Cerebellar nuclear complex (tissue), 1 donor: ENCODE results near the gene ZFAND3.
A peak's percentile ranks its signal among the peaks of the same experiment; 100 is the strongest.

Experiments used
- DNase-seq, 2 experiments: peaks; one replicate each; lab custom pipeline; 2025; lab: John Stamatoyannopoulos, UW

ZFAND3 gene

DNA sequence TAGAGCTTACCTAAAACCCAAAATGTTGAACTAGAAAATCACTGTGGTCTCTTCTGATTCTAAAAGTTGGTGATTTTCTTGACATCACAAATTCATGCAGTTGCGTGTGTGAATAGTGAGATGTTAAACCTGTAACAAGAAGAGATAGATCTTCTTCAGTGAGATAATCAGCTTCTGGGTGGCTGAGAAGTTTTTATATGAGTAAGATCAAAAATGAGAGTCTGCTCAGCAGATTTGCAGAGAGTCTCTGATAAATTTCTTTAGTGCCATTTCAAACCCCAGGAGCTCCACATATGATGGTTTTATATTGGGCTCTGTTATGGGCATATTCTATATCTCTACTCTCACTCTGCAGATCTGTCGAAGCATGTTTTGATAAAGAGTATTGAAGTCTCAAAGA lies 185.4 kb downstream of the ZFAND3 start:
- no peak for DNase-seq

DNA sequence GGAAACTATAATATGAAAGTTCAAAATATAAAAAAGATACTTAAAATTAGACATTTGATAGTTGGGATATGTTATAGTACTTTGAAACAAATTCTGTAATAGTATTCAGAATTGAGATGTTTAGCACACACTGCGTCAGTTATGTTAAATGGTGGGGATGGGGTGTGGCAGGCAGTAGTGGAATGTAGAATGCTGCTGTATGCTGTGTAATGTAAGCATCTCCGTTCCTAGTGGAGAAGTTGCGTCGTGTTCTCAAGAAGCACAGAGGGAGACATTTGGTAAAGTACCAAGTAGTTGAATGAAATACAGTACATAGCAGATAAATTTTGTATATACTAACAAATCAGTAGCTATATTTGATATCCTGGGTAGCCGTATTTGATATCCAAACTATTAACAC lies 192.4 kb downstream of the ZFAND3 start:
- no peak for DNase-seq

DNA sequence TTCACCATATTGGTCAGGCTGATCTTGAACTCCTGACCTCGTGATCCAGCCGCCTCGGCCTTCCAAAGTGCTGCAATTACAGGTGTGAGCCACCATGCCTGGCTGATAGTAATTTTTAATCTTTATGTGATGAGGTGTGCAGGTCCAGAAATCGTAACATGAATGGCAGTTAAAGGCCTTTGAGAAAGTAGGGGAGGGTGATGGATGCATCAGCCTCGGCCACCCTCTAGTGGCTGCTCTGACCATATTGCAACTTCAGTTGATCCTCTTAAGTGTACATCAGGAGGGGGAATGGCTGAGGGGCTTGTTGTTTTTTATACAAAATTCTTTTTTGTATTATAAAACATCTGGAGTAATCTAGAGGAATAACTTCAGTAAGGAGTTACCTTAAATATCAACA lies 193.0 kb downstream of the ZFAND3 start:
- peak in 1 of 2 experiments; percentile 13 for DNase-seq

DNA sequence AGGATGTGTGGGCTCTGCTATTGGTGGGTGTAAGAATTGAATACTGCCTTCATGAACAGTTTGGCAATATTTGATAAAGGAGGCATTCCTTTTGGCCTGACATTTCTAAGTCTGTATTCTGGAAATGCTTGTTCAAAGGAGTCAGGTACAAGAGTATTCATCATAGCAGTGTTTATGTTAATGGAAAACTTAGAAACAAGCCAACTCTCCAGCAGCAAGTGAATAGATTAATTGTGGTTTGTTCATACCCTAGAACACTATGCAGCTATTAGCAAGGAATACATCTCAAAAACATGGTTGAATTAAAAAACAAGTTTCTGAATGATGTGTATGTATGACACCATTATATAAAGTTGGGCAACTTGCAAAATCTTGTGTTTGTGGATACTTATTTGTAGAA lies 195.8 kb downstream of the ZFAND3 start:
- no peak for DNase-seq

DNA sequence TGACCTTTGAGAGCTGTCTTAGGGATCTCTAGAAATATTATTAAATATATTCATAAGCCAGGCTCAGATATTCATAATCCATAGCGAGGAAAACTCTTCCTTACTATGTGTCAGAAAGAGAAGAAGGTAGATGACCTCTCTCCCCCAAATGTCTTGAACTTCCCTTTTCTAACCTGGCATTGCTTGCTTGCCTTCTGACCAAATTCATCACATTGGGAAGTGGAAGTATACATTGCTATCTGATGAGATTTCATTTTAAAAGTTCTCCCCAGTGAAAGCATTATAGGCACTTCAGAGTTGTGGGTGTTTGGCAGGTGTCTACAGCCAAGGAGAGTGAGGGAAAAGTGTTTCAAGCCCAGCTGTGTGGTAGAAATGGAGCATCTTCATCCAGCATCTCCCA lies 197.3 kb downstream of the ZFAND3 start:
- DNase-seq = no peak

DNA sequence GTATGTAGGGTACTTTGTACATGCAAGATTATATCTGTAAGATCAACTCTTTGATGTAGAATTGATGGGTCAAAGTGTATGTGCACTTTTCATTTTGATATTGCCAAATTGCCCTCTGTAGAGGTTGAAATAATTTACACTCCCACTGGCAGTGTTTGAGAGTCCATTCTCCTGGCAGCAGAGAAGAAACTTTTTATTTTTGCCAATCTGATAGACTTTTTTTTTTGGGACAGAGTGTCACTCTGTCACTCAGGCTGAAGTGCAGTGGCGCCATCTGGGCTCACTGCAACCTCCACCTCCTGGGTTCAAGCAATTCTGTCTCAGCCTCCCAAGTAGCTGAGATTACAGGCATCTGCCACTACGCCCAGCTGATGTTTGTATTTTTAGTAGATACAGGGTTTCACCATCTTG lies 199.2 kb downstream of the ZFAND3 start:
- DNase-seq = no peak

DNA sequence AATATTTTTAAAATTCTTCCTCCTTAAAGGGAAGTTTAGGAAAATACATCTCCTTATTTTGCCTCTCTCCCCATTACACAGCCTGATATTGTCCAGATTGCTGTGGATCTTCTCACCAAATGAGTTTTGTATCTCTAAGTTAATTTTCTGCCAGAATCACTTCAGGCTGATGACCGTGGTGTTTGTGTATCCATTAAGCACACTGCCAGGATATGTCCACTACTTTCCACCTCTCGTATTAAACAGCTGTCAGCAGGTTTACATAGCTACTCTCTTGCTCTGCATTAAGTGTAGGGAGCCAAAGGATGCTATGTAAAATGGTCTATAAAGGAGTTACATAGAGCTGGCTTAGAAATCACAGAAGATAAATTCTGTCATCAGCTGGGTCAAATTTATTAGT lies 201.1 kb downstream of the ZFAND3 start:
- DNase-seq = no peak

DNA sequence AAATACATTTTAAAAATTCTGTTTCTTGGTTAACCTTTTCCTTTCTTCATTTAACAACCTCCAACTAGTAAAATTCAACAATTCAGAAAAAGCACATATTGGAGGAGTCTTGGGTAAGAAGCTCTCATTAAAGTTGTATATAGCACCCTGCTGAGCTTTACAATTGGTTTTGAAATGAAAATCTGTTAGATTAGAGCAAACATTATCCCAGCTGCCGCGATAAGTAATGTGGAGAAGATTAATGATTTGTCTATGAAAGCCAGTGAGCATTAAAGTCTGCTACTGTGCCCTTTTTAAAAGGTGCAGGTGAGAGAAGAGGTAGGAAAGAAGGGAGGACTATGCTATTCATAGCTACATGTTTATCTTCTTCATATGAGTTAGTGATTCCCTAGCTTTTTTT lies 201.5 kb downstream of the ZFAND3 start:
- DNase-seq = peak in 1 of 2 experiments; percentile 39

DNA sequence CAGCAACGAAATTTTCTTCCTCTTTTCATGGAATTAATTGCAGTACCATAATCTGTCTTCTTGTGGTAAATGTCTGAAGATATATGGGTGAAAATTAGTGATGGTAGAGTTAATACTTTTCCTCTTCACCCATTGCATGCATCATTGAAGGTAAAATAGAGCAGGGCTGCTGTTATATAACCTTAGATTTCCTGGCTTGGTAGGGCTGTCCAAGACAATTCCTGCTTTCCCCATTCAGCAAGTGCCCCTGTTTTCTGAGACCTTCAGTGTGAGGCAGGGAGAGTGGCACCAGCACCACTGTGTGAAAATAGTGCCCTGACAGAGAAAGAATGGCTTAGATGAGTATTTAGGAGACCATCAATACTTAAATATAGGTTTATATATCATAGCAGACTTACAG lies 202.0 kb downstream of the ZFAND3 start:
- peak in 1 of 2 experiments; percentile 31 for DNase-seq

DNA sequence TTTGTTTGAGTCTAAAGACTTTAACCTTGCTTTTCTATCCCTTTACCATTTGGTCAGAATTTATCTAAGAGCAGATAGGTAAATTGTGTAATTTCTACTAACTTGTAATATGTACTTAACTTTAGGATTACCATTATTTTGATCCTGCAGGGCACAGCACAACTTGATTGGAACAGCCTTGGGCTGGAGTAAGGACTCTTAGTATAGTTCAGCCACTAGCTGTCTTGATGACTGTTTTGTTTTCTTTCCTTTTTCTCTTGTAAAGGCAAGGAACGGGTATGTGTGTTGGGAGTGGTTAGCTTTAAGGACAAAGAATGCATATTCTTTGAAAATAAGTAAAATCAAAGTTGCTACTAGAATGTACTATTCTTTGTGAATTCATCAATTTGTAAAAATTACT lies 203.2 kb downstream of the ZFAND3 start:
- no peak for DNase-seq

DNA sequence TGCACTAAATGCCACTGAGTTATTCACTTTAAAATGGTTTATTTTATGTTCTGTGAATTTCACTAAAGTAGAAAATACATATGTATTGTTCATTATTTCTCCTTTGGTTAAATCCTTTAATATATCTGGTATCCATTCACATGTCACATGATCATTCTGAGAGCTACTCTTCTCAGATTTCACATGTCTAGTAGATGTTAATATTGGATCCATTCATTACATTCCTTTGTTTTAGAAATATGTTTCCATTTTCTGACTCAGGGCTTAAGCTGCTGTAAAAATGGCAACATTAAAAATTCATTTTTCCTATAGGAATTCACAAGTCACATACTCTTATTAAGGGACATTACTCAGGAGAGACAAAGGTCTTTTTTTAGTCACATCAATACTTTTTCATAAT lies 205.4 kb downstream of the ZFAND3 start:
- DNase-seq = no peak

DNA sequence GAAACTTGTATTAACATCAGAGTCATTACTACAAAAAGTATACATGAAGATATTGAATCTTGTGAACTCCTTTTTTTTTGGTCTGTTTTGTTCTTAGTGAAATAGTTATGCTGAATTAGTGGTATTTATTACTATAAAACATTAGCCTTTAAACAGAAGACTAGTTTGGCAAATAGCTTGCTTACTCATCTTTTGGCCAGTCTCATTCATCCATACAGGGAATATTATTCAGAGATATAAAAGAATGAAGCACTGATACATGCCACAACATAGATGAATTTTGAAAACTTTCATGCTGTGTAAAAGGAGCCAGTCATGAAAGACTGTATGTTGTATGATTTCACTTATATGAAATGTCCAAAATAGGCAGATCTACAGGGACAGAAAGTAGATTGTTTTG lies 205.9 kb downstream of the ZFAND3 start:
- DNase-seq = no peak

DNA sequence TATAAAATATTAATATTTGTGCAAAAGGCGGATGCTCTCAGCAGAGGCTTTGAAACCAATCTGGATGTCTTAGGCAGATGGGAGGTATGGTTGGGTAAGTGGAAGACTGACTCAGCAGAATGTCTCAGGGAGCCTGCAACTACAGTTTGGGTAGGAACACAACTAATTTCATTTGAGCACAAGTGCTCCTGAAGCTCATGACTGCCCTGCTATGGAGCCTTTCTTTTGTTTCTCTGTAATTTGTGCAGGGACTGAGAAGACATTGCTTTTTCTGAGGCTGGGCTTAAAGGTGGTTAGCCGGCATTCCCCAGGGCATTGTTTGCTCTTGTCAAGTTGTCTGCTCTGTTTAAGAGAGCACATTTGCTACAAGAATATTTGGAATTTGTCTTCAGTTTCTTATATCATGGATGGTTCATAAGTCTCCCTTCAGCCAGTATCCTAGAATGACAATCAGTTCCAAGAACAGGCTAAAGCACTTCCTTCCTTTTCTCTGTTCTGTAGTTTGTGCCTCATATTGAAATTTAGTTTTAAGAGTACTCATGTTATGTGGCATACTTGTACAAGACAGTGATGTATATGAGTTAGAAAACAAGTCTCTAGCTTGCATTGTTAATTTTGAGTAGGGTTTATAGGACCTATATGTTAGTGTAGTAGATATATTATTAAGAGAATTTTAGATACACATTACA lies 208.3 kb downstream of the ZFAND3 start:
- DNase-seq = no peak

DNA sequence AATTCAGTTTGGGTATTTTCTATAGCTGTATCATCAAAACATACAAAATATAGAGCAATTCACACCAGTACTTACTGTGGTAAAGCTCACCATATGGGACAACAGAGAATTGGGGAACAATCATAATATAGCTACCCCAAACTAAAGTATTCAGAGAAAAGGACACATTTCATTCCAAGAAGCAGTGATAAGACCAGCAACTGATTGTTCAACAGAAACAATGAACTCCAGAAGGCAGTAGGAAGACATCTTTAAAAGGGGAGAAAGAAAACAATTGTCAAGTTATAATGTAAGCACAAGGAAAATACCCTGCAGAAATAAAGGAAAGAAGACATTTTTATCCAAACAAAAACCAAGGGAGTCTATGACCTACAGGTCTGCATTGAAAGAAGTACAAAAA lies 210.9 kb downstream of the ZFAND3 start:
- DNase-seq = no peak

DNA sequence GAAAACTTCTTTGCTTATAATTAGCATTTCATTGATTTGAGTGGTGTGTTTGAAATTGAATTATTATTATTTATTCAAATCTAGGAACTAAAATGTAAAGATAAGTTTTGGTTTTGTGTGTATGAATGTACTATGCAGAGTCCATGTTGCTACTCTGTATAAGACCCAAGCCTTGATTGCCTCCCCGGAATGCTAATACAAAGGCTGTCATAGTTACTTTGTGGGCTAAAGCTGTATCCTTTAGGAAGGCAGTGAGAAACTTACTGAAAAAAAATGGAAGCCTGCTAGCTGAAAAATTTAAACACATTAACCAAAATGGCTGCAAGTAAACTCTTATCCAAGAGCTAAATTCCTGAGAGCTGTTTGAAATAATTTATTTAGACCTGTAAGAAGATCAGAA lies 213.3 kb downstream of the ZFAND3 start:
- no peak for DNase-seq

DNA sequence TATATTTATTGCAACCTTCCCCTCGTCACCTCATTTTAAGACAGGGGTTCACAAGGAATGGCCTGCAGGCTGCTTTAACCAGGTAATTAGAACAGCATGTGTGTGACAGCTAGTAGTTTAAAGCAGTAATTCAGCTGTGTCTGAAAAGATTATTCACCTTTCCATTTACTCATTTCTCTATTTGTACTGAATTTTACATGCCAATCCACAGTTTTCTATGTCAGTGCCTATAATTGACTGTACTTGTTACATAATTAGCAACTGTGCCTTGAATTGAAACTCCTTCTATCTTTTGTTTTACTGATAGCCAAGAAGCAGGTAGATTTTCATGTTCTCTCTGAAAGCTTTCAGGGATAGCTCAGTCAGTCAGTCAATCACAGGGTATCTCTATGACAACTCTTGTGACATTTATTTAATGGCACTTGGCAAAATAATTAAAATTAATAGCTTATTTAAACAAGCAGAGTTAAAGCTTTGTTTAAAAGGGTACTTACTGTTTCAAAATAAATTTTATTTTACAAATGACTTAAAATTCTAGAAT lies 214.0 kb downstream of the ZFAND3 start:
- DNase-seq = no peak

DNA sequence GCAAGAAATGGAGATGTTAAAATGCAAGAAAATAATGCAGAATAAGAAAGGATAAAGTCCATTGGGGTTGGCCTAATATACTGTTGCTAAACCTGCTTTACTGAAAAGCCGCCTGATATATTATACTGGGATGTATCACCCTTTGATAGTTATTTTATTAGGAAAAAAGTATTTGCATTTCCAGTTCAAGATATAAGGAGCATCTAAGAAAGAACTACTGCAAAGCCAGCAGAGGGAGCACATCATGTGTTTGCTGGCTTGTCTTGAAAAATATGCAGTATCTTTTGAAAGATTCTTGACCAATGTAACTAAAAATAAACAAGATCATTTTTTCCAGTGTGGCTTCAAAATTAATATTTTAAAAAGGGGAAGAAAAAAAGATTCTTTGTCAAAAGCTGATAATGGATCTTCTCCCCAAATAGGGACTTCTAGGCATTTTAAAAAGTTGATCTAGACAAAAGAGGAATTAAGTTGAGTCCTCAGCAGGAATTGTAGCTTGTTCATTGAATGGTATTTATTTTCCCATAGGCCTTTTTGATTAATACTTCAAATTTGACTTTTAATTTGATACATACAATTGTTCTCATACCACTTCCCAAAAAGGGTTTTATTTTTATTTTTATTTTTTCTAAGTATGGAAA lies 214.9 kb downstream of the ZFAND3 start:
- DNase-seq = no peak

DNA sequence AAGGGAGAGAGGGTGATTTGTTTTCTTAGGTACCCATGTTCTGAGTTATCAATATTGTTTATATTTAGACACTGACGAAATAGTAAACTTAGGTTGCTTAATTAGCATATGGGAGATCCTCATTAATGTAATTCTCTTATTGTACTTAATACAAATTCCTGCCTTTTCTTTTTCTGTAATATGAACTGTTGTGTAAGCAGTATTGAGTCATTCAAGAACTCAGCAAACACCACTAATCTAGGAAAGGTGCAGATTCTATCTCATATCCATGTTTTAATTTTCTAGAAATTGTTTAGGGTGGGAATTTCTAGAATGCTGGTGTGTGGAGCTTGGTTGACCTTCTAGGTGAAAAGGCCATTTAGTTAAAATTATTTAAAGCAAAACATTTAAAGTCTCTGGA lies 216.0 kb downstream of the ZFAND3 start:
- DNase-seq = no peak

DNA sequence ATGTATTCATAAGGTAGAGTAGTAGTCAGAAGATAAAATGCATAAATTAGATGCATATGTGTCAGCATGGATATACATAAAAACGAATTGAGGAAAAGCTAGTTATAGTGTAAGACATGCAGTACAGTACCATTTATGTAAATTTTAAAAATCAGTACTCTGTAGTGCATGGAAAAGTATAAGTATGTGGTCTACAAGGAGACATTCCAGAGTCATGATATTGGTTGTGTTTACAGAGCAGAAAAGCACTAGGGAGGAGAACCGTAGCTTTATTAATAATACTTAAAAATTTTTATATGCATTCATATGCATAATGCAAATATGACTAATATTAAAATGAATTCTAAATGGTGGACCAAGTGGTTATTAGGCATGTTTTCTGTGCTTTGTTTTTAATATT lies 220.0 kb downstream of the ZFAND3 start:
- no peak for DNase-seq

DNA sequence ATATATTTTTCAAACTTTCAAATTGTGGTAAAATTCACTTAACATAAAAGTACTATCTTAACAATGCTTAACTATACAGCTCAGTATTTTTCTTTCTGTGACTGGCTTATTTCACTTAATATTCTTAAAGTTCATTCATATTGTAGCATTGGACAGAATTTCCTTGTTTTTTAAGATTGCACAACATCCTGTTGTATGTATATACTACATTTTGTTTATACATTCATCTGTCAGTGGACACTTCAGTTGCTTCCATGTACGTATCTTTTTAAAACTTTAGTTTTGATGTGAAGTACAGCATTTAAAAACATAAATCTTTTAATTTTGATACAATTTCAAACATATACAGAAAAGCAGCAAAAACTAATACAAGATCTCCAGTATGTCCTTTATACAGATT lies 220.7 kb downstream of the ZFAND3 start:
- no peak for DNase-seq

DNA sequence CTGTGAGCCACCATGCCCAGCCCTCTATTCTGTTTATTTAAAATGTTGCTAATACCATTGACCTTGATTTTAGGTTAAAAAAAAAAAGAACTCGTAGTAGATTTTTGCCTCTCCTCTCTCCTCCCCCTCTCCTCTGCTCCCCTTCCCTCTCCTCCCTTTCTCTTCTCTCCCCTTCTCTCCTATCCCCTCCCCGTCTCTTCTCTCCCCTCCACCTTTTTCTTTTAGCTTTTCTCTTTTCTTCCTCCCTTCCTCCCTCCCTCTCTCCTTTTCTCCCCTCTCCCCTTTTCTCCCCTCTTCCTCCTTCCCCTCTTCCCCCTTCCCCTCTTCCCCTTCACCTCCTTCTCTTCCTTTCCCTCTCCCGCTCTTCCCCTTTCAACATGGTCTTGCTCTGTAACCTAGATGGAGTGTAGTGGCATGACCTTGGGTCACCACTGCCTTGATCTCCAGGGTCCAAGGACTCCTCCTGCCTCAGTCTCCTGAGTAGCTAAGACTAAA lies 223.8 kb downstream of the ZFAND3 start:
- DNase-seq = no peak

DNA sequence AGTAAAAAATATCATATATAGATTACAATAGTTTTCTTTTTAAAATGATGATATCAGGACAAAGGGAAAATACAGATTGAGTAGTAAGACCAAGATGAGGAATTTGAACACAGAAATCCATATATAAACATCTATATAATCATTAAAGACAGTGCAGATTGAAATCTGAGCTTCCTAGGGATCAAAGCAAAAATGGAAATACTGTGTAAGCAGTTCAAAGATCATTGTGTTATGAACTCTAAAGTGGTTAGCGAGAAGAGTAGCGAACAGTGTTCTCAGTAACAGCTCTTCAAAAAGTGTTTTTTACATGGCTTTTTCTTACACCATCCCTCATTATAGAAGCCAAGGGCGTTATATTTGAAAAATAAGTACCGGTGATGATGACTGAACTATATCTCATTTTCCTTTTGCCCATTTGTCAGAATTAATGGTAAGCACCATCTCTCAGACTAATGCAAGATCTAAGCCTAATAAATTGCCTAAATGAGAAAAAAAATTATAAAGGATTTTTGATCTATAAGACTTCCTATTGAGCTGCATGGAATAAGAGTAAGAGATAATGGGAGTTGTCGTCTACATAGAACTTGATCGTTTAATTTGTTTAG lies 226.3 kb downstream of the ZFAND3 start:
- no peak for DNase-seq

DNA sequence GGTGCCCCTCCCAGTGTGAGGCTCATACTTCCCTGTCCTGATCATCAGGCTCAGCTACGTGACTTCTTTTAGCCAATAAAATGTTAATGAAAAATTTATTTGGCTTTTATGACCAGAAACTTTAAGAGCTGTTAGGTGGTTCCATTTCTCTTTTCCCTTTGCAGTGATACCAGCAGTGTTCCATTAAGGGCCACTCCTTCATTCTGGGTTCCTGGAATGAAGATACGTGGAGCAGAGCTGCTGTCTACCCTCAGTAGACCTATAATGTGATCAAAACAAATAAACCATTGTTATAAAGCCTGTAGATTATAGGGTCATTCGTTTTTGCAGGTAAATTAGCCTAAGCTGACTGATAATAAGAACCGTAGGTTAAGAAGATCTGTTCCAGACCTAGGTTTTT lies 228.0 kb downstream of the ZFAND3 start:
- DNase-seq = no peak
